ENCODE data around the gene BMERB1.

GRCh38 chr16:15557258-15557657 lies 122.9 kb downstream of the BMERB1 start:
- no peak for TF ChIP-seq CTCF (IDR thresholded peaks at IDR 0.05)
- no peak for TF ChIP-seq POLR2A (IDR thresholded peaks at IDR 0.05)
